GM12878 (cell line): ENCODE measurements around the gene SPDYE3. TPM values are rescaled to one million over a fixed set of nuclear protein-coding genes. Genes with fewer than 3 reads are reported as not detected.

Source experiments
- ATF7 ChIP-seq: fragments of 450-650 bp; IDR thresholded peaks from 2 replicates; pipeline ENCODE4 v1.6.1; 2016; ENCODE audit warnings: low read depth, mild to moderate bottlenecking
- BRCA1 ChIP-seq: IDR thresholded peaks from 2 replicates; pipeline ENCODE4 v1.6.1; 2011; ENCODE audit warnings: low read depth, low read length, improper control_type of control experiment
- CHD4 ChIP-seq: fragments of 200-600 bp; sonication (generic); IDR thresholded peaks from 2 replicates; pipeline ENCODE4 v1.6.1; 2016; ENCODE audit warnings: mild to moderate bottlenecking
- CREM ChIP-seq: IDR thresholded peaks from 2 replicates; pipeline ENCODE4 v1.6.1; 2014; ENCODE audit warnings: antibody characterized with exemption, low read depth
- EGR1 ChIP-seq, 2 experiments: IDR thresholded peaks; 1 replicate in 1 of 2; 2 replicates in 1 of 2; pipeline ENCODE4 v1.6.1; 2011 to 2012; ENCODE audit warnings: low read depth in 2 of 2, low read length in 2 of 2, borderline replicate concordance in 1 of 2, mild to moderate bottlenecking in 1 of 2, moderate library complexity in 1 of 2
- ELK1 ChIP-seq: IDR thresholded peaks from 2 replicates; pipeline ENCODE4 v1.6.1; 2012; ENCODE audit warnings: low read depth, low read length, improper control_type of control experiment
- HDAC2 ChIP-seq: fragments of 200-600 bp; sonication (generic); IDR thresholded peaks from 2 replicates; pipeline ENCODE4 v1.6.1; 2017
- IKZF1 ChIP-seq: fragments of 450-650 bp; conservative IDR thresholded peaks from 2 replicates; pipeline ENCODE4 v1.6.1; 2017; ENCODE audit warnings: antibody characterized with exemption, mild to moderate bottlenecking
- IKZF2 ChIP-seq, 2 experiments: fragments of 450-650 bp; IDR thresholded peaks; 2 replicates each; pipeline ENCODE4 v1.6.1; 2017; ENCODE audit warnings: mild to moderate bottlenecking in 2 of 2, moderate library complexity in 2 of 2
- LARP7 ChIP-seq: fragments of 450-650 bp; IDR thresholded peaks from 2 replicates; pipeline ENCODE4 v1.6.1; 2017; ENCODE audit warnings: mild to moderate bottlenecking
- MTA3 ChIP-seq: IDR thresholded peaks from 2 replicates; pipeline ENCODE4 v1.6.1; 2012; ENCODE audit warnings: low read length, inconsistent platforms, borderline replicate concordance
- NBN ChIP-seq: fragments of 450-650 bp; IDR thresholded peaks from 2 replicates; pipeline ENCODE4 v1.6.1; 2016
- NFXL1 ChIP-seq: fragments of 450-650 bp; IDR thresholded peaks from 2 replicates; pipeline ENCODE4 v1.6.1; 2017; ENCODE audit warnings: antibody characterized with exemption, mild to moderate bottlenecking, borderline replicate concordance
- NFYB ChIP-seq: IDR thresholded peaks from 2 replicates; pipeline ENCODE4 v1.6.1; 2011; ENCODE audit warnings: low read depth, mild to moderate bottlenecking, low read length, improper control_type of control experiment, moderate library complexity; ENCODE audit not compliant: insufficient read depth
- NR2F1 ChIP-seq: fragments of 450-650 bp; conservative IDR thresholded peaks from 2 replicates; pipeline ENCODE4 v1.6.1; 2017; ENCODE audit warnings: mild to moderate bottlenecking
- NRF1 ChIP-seq: conservative IDR thresholded peaks from 2 replicates; pipeline ENCODE4 v1.6.1; 2011; ENCODE audit warnings: mild to moderate bottlenecking, low read depth, low read length, improper control_type of control experiment
- PAX8 ChIP-seq: fragments of 450-650 bp; IDR thresholded peaks from 2 replicates; pipeline ENCODE4 v1.6.1; 2017; ENCODE audit warnings: mild to moderate bottlenecking, moderate library complexity
- RAD21 ChIP-seq: IDR thresholded peaks from 2 replicates; pipeline ENCODE4 v1.6.1; 2011; ENCODE audit warnings: mild to moderate bottlenecking, low read depth, low read length, moderate library complexity; ENCODE audit not compliant: insufficient read depth
- RCOR1 ChIP-seq: conservative IDR thresholded peaks from 2 replicates; pipeline ENCODE4 v1.6.1; 2012; ENCODE audit warnings: low read depth, low read length, improper control_type of control experiment
- SMAD5 ChIP-seq: IDR thresholded peaks from 2 replicates; pipeline ENCODE4 v1.6.1; 2016; ENCODE audit warnings: antibody characterized with exemption, low read depth
- SUZ12 ChIP-seq: fragments of 200-600 bp; sonication (generic); IDR thresholded peaks from one replicate; pipeline ENCODE4 v1.6.1; 2018; ENCODE audit warnings: antibody characterized with exemption, mild to moderate bottlenecking; ENCODE audit not compliant: unreplicated experiment
- USF2 ChIP-seq: IDR thresholded peaks from 2 replicates; pipeline ENCODE4 v1.6.1; 2011; ENCODE audit warnings: low read depth, low read length, improper control_type of control experiment, borderline replicate concordance
- ZSCAN29 ChIP-seq: fragments of 450-650 bp; IDR thresholded peaks from 2 replicates; pipeline ENCODE4 v1.6.1; 2017; ENCODE audit warnings: mild to moderate bottlenecking, moderate library complexity
- polyA plus RNA-seq, 11 experiments: library from polyadenylated mRNA; depleted of rRNA in 4 of 11; unstranded in 6 of 11; stranded (reverse) in 5 of 11; fragments of >200 nt; fragmentation: Nextera tagmentation in 4 of 11; fragmentation: Illumina TruSeq in 1 of 11; extraction: Ambion mirVana in 4 of 11; extraction: Trizol in 1 of 11; gene quantifications; 1 replicate in 1 of 11; 2 replicates in 10 of 11; pipeline versions ENCODE4 v1.2.1 to v1.2.3, GENCODE V29; 2011 to 2016; ENCODE audit warnings: inconsistent platforms in 2 of 11, missing spikeins in 2 of 11, low read depth in 1 of 11
- total RNA-seq, 4 experiments: library from RNA; depleted of rRNA in 3 of 4; stranded (reverse); fragments of >200 nt in 3 of 4; fragmentation: Illumina TruSeq in 1 of 4; extraction: Trizol in 1 of 4; gene quantifications; 2 replicates each; pipeline versions ENCODE4 v1.2.1 to v1.2.3, GENCODE V29; 2013 to 2021
- TF ChIP-seq, protein P1 (sequence below): fragments of 450-650 bp; formaldehyde crosslinking; IDR thresholded peaks from 2 replicates; pipeline ENCODE4 v1.5.0; 2022; ENCODE audit warnings: mild to moderate bottlenecking, missing genetic modification characterization
- TF ChIP-seq, protein P2 (sequence below): IDR thresholded peaks from 2 replicates; pipeline ENCODE4 v1.6.1; 2012; ENCODE audit warnings: low read depth, low read length, improper control_type of control experiment

SPDYE3 gene
- total and polyA plus RNA-seq, 10 of the 15 experiments (the other 5 are each of a cell fraction or from before 2014, with no cell fraction given): 0.03 to 9.4 (median 1.4) TPM; not detected in 4

- no peak for TF ChIP-seq MTA3
- TF ChIP-seq ZSCAN29: no peak
- TF ChIP-seq NFYB: peak; percentile 53; the same call in 1 of the 2 replicates
- TF ChIP-seq EGR1 (IDR thresholded peaks at IDR 0.05; ENCODE audit: borderline replicate concordance in 1 of 2, low read depth in 2 of 2, low read length in 2 of 2): no peak
- TF ChIP-seq SMAD5: no peak
- no peak for TF ChIP-seq LARP7
- TF ChIP-seq RAD21: no peak
- no peak for TF ChIP-seq SUZ12
- no peak for TF ChIP-seq RCOR1
- TF ChIP-seq NRF1: no peak
- TF ChIP-seq, protein P1, sequence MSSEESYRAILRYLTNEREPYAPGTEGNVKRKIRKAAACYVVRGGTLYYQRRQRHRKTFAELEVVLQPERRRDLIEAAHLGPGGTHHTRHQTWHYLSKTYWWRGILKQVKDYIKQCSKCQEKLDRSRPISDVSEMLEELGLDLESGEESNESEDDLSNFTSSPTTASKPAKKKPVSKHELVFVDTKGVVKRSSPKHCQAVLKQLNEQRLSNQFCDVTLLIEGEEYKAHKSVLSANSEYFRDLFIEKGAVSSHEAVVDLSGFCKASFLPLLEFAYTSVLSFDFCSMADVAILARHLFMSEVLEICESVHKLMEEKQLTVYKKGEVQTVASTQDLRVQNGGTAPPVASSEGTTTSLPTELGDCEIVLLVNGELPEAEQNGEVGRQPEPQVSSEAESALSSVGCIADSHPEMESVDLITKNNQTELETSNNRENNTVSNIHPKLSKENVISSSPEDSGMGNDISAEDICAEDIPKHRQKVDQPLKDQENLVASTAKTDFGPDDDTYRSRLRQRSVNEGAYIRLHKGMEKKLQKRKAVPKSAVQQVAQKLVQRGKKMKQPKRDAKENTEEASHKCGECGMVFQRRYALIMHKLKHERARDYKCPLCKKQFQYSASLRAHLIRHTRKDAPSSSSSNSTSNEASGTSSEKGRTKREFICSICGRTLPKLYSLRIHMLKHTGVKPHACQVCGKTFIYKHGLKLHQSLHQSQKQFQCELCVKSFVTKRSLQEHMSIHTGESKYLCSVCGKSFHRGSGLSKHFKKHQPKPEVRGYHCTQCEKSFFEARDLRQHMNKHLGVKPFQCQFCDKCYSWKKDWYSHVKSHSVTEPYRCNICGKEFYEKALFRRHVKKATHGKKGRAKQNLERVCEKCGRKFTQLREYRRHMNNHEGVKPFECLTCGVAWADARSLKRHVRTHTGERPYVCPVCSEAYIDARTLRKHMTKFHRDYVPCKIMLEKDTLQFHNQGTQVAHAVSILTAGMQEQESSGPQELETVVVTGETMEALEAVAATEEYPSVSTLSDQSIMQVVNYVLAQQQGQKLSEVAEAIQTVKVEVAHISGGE (CRISPR knock-in tag): no peak
- TF ChIP-seq HDAC2: no peak
- TF ChIP-seq CHD4: no peak
- no peak for TF ChIP-seq NFXL1
- TF ChIP-seq, protein P2, sequence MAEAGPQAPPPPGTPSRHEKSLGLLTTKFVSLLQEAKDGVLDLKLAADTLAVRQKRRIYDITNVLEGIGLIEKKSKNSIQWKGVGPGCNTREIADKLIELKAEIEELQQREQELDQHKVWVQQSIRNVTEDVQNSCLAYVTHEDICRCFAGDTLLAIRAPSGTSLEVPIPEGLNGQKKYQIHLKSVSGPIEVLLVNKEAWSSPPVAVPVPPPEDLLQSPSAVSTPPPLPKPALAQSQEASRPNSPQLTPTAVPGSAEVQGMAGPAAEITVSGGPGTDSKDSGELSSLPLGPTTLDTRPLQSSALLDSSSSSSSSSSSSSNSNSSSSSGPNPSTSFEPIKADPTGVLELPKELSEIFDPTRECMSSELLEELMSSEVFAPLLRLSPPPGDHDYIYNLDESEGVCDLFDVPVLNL: no peak
- peak; percentile 96 for TF ChIP-seq ATF7
- peak; percentile 82 for TF ChIP-seq USF2
- peak; percentile 97 for TF ChIP-seq NBN
- peak; percentile 83 for TF ChIP-seq NR2F1
- TF ChIP-seq ELK1: no peak
- TF ChIP-seq CREM: peak; percentile 72; the same call in 1 of the 2 replicates
- TF ChIP-seq IKZF2 (IDR thresholded peaks at IDR 0.05): peak; percentile 78 to 88; a peak in 3 of 4 replicates
- no peak for TF ChIP-seq BRCA1
- peak; percentile 85 for TF ChIP-seq IKZF1
- TF ChIP-seq PAX8: no peak
These were observed 61.6 kb downstream of the SPDYE3 start (continued) for GRCh38 chr7:100369105-100369504.
